GM18498 (cell line): ENCODE measurements around the gene ABHD2.

ENCODE experiments used
- ATAC-seq: cut with Tn5 transposase; IDR thresholded peaks from one replicate; pipeline ENCODE4 v1.9.1; 2021; ENCODE audit warnings: mild to moderate bottlenecking, moderate library complexity; ENCODE audit not compliant: unreplicated experiment

Gene ABHD2

GRCh38 chr15:89187301-89187985 lies 99.2 kb downstream of the ABHD2 start:
- no peak for ATAC-seq

GRCh38 chr15:89187986-89188514 lies 99.8 kb downstream of the ABHD2 start:
- no peak for ATAC-seq

- ATAC-seq: no peak
Measured at GRCh38 chr15:89192136-89192535, 103.9 kb downstream of the ABHD2 start.

- no peak for ATAC-seq
Measured at GRCh38 chr15:89192766-89193165, 104.5 kb downstream of the ABHD2 start.

- ATAC-seq: no peak
Measured at GRCh38 chr15:89194608-89195007, 106.4 kb downstream of the ABHD2 start.

- ATAC-seq: no peak
Measured at GRCh38 chr15:89195836-89196235, 107.6 kb downstream of the ABHD2 start.

GRCh38 chr15:89196241-89196640 lies 108.0 kb downstream of the ABHD2 start:
- no peak for ATAC-seq

GRCh38 chr15:89196994-89197393 lies 108.7 kb downstream of the ABHD2 start:
- ATAC-seq: no peak

- no peak for ATAC-seq
Measured at GRCh38 chr15:89197503-89197971, 109.3 kb downstream of the ABHD2 start.

- no peak for ATAC-seq
Measured at GRCh38 chr15:89198196-89198595, 109.9 kb downstream of the ABHD2 start.

GRCh38 chr15:89198934-89199333 lies 110.7 kb downstream of the ABHD2 start:
- ATAC-seq: no peak

GRCh38 chr15:89199746-89200145 lies 111.5 kb downstream of the ABHD2 start:
- no peak for ATAC-seq

GRCh38 chr15:89200182-89200581 lies 111.9 kb downstream of the ABHD2 start:
- ATAC-seq: no peak

- ATAC-seq: no peak
Measured at GRCh38 chr15:89201465-89202005, 113.3 kb downstream of the ABHD2 start.

- no peak for ATAC-seq
Measured at GRCh38 chr15:89203705-89204273, 115.5 kb downstream of the ABHD2 start.

- ATAC-seq: no peak
Measured at GRCh38 chr15:89205991-89206585, 117.8 kb downstream of the ABHD2 start.

GRCh38 chr15:89206908-89207331 lies 118.7 kb downstream of the ABHD2 start:
- peak; percentile 79 for ATAC-seq

- ATAC-seq: no peak
Measured at GRCh38 chr15:89208256-89208655, 120.0 kb downstream of the ABHD2 start.

GRCh38 chr15:89209057-89209456 lies 120.8 kb downstream of the ABHD2 start:
- ATAC-seq: no peak

GRCh38 chr15:89211678-89212170 lies 123.5 kb downstream of the ABHD2 start:
- no peak for ATAC-seq

GRCh38 chr15:89215627-89216026 lies 127.4 kb downstream of the ABHD2 start:
- ATAC-seq: no peak

GRCh38 chr15:89217031-89217430 lies 128.8 kb downstream of the ABHD2 start:
- no peak for ATAC-seq
